LNCaP clone FGC (cell line): ENCODE results near the gene DGKQ.
A peak's percentile ranks its signal among the peaks of the same experiment; 100 is the strongest.
"Not testable (repeated sequence)": the region's sequence is repeated elsewhere in the genome, so short reads cannot be mapped to it uniquely, and the experiment has no call there.

Source experiments
- DNase-seq: peaks from one replicate; pipeline ENCODE4 v3.0.0-alpha.2; 2011; ENCODE audit warnings: low read depth
- H3K4me3 ChIP-seq: 2 replicates; pipeline ENCODE4 v1.5.1; 2011; ENCODE audit warnings: mild to moderate bottlenecking, low read depth, low read length, control low read depth
- TF ChIP-seq, protein P1 (sequence below): IDR thresholded peaks from 2 replicates; pipeline ENCODE4 v1.5.1; 2012; ENCODE audit warnings: mild to moderate bottlenecking; ENCODE audit not compliant: control insufficient read depth, insufficient read depth; ENCODE audit errors: extremely low read depth

Gene DGKQ

DNA sequence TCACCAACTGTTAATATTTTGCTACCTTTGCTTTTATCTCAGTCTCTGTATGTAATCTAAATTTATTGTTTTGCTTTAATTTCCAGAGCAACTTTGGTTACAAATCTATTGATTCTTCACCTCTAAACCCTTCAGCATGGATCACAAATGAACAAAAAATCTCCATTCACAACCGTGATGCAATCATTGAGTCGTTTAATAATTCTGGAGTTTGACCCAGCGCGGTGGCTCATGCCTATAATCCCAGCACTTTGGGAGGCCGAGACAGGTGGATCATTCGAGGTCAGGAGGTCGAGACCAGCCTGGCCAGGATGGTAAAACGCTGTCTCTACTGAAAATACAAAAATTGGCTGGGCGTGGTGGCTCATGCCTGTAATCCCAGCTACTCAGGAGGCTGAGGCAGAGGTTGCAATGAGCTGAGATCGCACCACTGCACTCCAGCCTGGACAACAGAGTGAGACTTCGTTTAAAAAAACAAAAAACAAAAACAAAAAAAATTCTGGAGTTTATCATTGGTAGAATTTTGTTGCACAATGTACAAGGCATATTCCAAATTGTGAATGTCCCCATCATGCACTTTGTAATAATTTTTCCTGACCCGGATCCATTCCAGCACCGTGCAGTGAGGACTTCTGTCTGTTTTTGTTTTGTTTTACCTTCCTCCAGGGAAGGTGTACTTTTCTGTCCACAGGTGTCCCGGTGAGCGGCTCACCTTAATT, 11.1 kb upstream of the DGKQ start:
- TF ChIP-seq, protein P1, sequence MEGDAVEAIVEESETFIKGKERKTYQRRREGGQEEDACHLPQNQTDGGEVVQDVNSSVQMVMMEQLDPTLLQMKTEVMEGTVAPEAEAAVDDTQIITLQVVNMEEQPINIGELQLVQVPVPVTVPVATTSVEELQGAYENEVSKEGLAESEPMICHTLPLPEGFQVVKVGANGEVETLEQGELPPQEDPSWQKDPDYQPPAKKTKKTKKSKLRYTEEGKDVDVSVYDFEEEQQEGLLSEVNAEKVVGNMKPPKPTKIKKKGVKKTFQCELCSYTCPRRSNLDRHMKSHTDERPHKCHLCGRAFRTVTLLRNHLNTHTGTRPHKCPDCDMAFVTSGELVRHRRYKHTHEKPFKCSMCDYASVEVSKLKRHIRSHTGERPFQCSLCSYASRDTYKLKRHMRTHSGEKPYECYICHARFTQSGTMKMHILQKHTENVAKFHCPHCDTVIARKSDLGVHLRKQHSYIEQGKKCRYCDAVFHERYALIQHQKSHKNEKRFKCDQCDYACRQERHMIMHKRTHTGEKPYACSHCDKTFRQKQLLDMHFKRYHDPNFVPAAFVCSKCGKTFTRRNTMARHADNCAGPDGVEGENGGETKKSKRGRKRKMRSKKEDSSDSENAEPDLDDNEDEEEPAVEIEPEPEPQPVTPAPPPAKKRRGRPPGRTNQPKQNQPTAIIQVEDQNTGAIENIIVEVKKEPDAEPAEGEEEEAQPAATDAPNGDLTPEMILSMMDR, result no peak
- H3K4me3 ChIP-seq, result peak overlapping the region; percentile 32
- no peak for DNase-seq

DNA sequence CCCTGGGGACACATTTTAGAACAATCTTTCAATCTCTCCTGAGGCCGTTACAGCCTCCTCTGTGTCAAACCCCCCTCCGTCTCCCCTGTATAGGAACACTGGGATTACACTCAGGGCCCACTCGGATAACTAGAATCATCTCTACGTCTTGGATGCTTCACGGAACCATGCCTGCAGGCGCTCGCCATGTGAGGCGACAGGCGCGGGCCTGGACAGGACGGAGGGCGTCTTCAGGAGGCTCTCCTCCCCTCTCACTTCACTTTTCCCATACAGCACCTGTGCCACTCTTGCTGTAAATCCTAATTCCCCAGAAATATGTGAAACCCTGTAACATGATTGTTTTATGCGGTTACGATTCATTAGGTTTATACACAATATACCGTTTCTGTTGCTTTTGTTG, 9.4 kb upstream of the DGKQ start:
- no peak overlapping the region for H3K4me3 ChIP-seq
- TF ChIP-seq, protein P1, result no peak
- DNase-seq, result no peak

DNA sequence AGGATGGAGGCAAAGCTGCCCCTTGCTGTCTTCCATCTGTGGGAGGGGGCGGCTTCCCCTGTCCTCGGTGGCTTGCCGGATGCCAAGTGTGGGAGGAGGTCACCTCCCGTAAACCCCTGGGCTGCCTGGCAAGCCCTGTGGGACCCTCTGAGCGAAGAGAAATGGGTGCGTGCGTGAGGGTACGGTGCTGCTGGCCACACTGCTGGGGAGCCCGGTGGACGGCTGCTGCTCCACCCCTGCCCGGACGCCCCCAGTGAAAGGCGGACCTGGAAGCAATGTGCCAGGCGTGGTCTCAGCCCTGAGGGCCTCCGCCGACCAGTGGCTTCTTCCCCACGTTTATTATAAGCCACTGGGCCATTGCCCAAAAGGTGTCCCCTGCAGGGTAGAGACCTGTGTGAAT, 8.9 kb upstream of the DGKQ start:
- no peak for DNase-seq
- TF ChIP-seq, protein P1, result no peak

DNA sequence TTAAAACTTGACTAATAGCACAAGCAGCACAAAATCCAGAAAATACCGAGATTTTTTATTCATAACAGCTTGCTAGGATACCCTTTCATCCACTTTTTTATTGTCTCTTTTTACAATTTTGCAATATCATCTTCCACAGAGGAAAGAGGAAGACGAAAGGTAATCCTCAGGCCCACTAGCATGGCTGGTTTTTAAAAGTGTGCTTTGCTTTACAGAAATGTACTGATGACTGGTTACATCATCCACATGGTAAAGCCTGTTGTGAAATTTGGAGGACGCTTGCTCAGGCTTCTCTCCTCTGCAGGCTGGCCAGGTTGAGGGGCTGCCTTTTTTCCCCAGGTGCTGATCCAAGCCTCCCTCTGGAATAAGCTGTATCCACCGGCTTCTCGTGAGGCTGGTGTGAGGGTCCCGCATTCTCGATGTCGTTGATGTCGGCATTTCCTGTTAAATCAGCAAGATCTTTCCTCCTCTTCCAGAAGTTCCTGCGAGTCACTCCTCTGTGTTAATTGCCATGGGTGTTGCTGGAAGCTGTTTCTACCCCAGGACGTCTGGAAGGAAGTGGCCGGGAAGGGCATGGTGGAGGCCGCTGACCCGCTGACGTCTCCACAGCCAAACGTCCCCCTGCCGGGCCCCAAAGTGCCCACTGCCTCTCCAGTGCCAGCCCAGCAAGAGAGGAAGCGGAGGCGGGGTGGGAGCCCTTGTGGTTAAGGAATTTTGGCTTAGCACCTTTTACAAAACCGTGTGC, 5.8 kb upstream of the DGKQ start:
- DNase-seq, result no peak

More for the DNA sequence above, 8.9 kb upstream of the DGKQ start:
- no peak overlapping the region for H3K4me3 ChIP-seq

DNA sequence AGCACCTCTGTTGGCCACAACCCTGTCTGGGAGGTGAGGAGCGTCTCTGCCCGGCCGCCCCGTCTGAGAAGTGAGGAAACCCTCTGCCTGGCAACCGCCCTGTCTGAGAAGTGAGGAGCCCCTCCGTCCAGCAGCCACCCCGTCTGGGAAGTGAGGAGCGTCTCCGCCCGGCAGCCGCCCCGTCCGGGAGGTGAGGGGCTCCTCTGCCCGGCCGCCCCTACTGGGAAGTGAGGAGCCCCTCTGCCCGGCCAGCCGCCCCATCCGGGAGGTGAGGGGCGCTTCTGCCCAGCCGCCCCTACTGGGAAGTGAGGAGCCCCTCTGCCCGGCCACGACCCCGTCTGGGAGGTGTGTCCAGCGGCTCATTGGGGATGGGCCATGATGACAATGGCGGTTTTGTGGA, 2.6 kb upstream of the DGKQ start:
- not testable (repeated sequence) for DNase-seq, H3K4me3 ChIP-seq

More for the DNA sequence above, 5.8 kb upstream of the DGKQ start:
- TF ChIP-seq, protein P1, result no peak
- no peak overlapping the region for H3K4me3 ChIP-seq

DNA sequence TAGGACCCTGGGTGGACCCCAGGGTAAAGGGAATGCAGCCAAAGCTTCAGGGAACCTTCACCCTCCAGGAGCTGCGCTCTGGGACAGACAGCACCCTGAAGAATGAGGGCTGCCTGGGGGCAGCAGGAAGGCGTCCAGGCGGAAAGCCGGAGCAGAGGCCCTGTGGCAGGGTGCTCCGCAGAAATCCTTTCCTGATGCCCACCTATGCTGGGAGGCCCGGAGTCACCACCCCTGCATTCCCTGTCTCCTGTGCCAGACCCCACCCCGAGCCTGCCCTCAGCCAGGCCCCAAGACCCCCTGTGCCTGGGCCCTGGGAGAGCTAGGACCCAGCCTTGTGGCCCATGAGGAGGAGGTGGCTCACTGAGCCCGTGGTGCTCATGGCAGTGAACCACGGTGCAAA, 1.3 kb upstream of the DGKQ start:
- no peak for DNase-seq
- no peak overlapping the region for H3K4me3 ChIP-seq
- TF ChIP-seq, protein P1, result no peak

DNA sequence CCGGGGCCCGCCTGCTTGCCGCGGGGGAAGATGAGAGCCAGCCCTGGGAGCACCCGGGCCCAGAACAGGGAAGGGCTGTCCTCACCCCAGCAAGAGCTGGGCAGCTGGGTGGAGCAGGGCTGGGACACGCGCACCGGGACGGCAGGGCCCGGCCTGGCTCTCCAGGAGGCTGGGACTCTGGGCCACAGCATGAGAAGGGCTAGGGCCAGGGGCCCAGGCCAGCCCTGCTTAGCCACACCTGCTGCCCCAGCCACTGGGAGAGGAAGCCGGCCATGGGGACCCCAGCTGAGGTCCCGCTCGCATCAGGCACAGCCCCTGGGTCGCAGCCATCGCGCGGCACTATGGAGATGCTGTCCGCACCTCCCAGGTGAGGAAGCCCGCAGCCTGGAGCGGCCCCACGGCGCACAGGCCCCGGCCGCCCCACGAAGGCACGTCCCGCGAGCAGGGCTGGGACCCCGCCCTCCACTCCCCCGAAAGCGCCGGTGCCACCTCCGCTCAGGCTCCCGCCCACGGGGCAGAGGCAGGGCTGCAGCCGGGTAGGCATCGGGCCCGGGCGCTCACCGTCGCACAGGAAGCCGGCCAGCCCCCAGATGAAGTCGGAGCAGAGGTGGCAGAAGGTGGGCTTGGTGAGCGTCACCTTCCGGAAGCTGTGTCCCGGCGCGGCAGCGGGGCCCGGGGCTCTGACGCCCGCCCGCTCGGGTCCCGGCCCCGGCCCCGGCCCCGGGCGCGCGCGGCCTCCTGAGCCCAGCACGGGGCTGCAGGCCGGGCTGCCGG, 531 bp downstream of the DGKQ start:
- DNase-seq, result no peak
- TF ChIP-seq, protein P1, result no peak
- peak overlapping the region; percentile 75 for H3K4me3 ChIP-seq
